Adipocyte (in vitro differentiated cells): Measurements from ENCODE around the gene HRCT1.
"Not testable (repeated sequence)": the region's sequence is repeated elsewhere in the genome, so short reads cannot be mapped to it uniquely, and the experiment has no call there.

Experiments used
- DNase-seq: peaks from one replicate; pipeline ENCODE4 v3.0.0-alpha.2; 2015; ENCODE audit warnings: low read depth
- H3K27me3 ChIP-seq: replicated peaks from 2 replicates; pipeline ENCODE4 v1.7.0; 2013; ENCODE audit warnings: mild to moderate bottlenecking, low read length, moderate library complexity; ENCODE audit not compliant: control insufficient read depth, insufficient read depth
- H3K36me3 ChIP-seq: 2 replicates; pipeline ENCODE4 v1.7.0; 2013; ENCODE audit warnings: low read length, mild to moderate bottlenecking, moderate library complexity; ENCODE audit not compliant: control insufficient read depth, insufficient read depth, severe bottlenecking
- H3K4me1 ChIP-seq: 2 replicates; pipeline ENCODE4 v1.7.0; 2013; ENCODE audit warnings: mild to moderate bottlenecking, low read length, moderate library complexity; ENCODE audit not compliant: control insufficient read depth, insufficient read depth
- H3K4me3 ChIP-seq: 2 replicates; pipeline ENCODE4 v1.7.0; 2013; ENCODE audit warnings: mild to moderate bottlenecking, low read length, moderate library complexity
- H3K9ac ChIP-seq: 2 replicates; pipeline ENCODE4 v1.7.0; 2013; ENCODE audit warnings: mild to moderate bottlenecking, low read length, moderate library complexity
- H3K9me3 ChIP-seq: 2 replicates; pipeline ENCODE4 v1.7.0; 2013; ENCODE audit warnings: mild to moderate bottlenecking, low read length, moderate library complexity; ENCODE audit not compliant: control insufficient read depth

Gene HRCT1

DNA sequence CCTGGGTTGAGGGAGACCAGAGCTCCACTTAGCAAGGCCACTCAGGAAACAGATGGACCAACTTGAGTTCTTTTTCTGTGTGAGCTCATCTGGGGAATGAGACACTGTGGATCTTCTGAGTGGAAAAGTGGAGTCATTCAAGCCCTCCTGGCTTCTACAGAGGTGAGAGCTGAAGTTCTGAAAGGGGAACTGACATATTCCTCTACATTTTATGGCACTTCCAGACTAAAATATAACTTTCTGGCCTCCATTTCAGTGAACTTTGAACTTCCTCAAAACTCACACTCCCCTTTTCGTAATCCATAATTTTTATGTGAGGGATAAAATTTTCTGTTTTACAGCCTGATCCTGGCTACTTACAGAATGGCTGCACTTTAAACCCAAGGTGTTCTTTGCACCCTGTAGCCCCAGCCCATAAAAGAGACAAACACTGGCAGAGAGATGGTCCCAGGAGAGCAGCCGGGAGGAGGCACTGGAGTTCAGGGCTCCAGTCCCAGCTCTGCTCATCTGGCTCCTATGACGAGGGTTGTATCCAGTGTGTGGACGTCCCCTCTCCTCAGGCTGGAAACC lies 14.1 kb downstream of the HRCT1 start:
- Histone ChIP-seq H3K9ac (no peak overlapping the region), H3K4me3 (no peak overlapping the region), H3K36me3 (no peaks in the 10 kb centered on the region), H3K27me3 (no peaks in the 10 kb centered on the region), H3K9me3 (no peaks in the 10 kb centered on the region), H3K4me1 (peaks cover 25% of the 10 kb centered on the region)
- DNase-seq, result no peak

DNA sequence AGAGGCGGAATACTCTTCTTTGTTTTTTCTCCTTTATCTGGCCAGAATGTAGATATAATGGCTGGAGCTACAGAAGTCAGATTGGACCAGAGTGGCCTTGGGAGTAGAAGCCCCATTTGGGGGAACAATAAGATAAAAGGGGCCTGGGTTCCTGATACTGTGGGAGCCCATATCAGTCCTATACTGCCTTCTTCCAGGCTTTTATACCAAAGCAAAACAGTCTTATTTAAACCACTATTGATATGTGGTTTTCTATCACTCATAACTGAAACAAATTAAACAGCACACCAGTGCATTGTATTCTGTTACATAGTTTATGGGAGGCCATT lies 17.6 kb downstream of the HRCT1 start:
- Histone ChIP-seq H3K9ac (peak overlapping the region; percentile 82), H3K36me3 (no peaks in the 10 kb centered on the region), H3K4me3 (peak overlapping the region; percentile 67), H3K27me3 (no peaks in the 10 kb centered on the region), H3K4me1 (peaks cover 26% of the 10 kb centered on the region), H3K9me3 (no peaks in the 10 kb centered on the region)
- DNase-seq, result no peak

DNA sequence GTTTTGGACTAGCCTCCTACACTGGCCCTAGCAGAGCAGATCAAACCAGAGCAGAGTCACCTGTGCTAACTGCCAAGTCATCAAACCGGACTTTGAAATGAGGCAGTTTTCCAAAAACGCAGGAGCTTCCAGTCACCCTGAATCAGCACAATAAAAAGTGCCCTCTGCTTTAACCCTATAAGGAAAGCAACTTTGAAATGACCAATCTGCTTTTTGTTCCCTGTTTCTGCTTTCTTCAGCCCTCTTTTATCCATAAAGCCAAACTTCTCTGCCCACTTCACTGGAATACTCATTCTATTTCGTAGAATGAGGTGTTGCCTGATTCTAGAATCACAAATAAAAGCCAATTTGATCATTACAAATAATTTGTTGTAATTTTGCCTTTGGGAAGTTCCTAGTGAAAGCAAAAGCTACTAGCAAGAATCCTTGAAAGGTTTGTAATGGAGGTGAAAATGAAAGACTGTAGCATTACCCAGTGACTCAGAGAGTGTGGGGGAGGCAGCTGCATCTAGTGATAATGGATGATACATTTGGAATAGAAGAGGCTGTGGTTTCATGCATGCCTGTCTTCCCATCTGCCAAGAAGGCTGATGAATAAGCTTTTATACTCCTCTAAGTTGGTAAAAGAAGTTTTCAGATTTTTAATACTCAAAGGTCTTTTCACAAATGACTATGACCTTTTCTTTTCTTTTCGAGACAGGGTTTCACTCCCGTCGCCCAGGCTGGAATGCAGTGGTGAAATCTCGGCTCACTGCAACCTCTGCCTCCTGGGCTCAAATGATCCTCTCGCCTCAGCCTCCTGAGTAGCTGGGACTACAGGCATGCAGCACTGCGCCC lies 18.1 kb downstream of the HRCT1 start:
- peak; percentile 85 for DNase-seq
- peak overlapping the region; percentile 67 for H3K4me3 ChIP-seq
- no peaks in the 10 kb centered on the region for H3K36me3 ChIP-seq
- no peaks in the 10 kb centered on the region for H3K9me3 ChIP-seq
- no peaks in the 10 kb centered on the region for H3K27me3 ChIP-seq
- peaks cover 29% of the 10 kb centered on the region for H3K4me1 ChIP-seq
- H3K9ac ChIP-seq, result peak overlapping the region; percentile 82

DNA sequence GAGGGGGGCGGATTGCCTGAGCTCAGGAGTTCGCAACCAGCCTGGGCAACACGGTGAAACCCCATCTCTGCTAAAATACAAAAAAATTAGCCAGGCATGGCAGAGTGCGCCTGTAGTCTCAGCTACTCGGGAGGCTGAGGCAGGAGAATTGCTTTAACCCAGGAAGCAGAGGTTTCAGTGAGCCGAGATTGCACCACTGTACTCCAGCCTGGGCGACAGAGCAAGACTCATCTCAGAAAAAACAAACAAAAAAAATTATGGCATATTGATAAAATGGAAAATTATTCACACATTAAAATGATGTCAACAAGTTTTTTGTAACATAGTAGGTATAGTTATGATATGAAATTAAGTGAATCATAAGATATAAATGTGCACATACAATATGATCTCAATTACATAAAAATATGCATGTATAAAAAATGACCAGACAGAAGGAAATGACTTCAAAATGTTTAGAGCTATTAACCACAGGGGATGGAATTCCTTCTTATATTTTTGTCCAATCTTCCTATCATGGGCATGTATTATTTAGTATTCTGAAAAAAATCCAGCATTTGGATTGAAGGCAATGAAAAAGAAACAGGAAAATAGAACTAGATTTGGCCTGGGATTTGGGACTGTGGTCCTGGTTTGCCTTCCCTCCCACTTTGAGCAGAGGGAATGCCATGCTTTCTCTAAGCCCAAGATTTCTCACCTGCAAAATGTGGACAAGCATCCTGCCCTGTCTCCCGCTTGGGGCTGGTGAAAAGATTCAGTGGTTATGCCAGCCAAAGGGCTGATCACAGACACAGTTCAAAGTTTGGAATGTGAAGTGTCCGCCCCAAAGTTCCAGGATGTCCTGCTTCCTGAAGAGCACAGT lies 22.8 kb downstream of the HRCT1 start:
- H3K9me3 ChIP-seq, result no peaks in the 10 kb centered on the region
- H3K9ac ChIP-seq, result no peak overlapping the region
- peaks cover 23% of the 10 kb centered on the region for H3K4me1 ChIP-seq
- H3K27me3 ChIP-seq, result no peaks in the 10 kb centered on the region
- DNase-seq, result no peak
- H3K36me3 ChIP-seq, result no peaks in the 10 kb centered on the region
- no peak overlapping the region for H3K4me3 ChIP-seq

DNA sequence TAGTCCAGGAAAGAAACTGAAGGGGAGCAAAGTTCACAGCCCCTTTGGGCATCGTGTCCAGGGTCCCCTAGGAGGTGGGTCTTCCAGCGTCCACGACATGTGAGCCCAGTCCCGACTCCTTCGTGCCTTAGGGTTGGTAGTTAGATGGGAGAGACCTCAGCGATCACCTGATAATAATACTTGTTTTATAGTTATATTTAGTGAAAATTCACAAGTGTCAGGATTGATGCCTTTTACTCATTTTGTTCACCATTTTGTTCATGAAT lies 23.4 kb downstream of the HRCT1 start:
- no peak overlapping the region for H3K9ac ChIP-seq
- H3K27me3 ChIP-seq, result no peaks in the 10 kb centered on the region
- no peaks in the 10 kb centered on the region for H3K9me3 ChIP-seq
- H3K4me1 ChIP-seq, result peaks cover 20% of the 10 kb centered on the region
- H3K4me3 ChIP-seq, result no peak overlapping the region
- DNase-seq, result no peak
- H3K36me3 ChIP-seq, result no peaks in the 10 kb centered on the region

DNA sequence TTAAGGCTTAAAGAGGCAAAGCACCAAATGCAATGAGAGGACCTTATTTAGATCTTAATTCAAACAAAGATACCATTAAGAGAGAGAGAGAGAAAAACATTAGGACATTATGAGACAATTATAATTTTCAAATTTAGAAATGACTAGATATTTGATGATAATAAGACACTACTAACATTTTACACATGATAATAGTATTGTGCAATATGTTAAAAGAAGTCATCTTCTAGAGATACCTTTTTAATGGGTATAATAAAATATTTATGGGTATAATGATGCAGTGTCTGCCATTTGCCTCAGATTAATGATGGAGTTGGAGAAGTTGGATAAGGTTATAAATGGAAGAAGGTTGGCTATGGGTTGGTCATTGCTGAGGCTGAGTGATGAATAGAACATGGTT lies 24.5 kb downstream of the HRCT1 start:
- no peaks in the 10 kb centered on the region for H3K9me3 ChIP-seq
- no peak overlapping the region for H3K4me3 ChIP-seq
- H3K9ac ChIP-seq, result no peak overlapping the region
- DNase-seq, result no peak
- H3K4me1 ChIP-seq, result peaks cover 12% of the 10 kb centered on the region
- no peaks in the 10 kb centered on the region for H3K27me3 ChIP-seq
- no peaks in the 10 kb centered on the region for H3K36me3 ChIP-seq

DNA sequence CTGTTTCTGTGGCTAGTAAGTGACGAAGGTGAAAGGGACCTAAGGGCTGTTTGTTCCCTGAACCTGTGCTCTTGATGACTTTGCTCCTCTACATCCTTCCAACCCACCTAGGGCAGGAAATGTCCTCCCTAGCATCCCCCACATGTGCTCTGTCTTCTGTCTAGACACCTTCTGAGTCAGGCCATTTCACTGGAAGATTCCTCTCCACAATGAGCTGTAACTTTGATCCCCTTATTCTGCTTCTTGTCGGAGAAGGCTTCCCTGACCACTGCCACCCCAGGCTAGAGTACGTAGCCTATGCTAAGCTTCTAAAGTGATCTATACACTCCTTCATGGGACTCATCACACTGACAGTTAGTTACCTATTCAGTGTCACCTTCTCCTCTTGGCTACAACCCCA lies 25.0 kb downstream of the HRCT1 start:
- no peak overlapping the region for H3K9ac ChIP-seq
- H3K4me3 ChIP-seq, result no peak overlapping the region
- H3K36me3 ChIP-seq, result no peaks in the 10 kb centered on the region
- H3K9me3 ChIP-seq, result no peaks in the 10 kb centered on the region
- H3K27me3 ChIP-seq, result no peaks in the 10 kb centered on the region
- no peak for DNase-seq
- H3K4me1 ChIP-seq, result peaks cover 16% of the 10 kb centered on the region

DNA sequence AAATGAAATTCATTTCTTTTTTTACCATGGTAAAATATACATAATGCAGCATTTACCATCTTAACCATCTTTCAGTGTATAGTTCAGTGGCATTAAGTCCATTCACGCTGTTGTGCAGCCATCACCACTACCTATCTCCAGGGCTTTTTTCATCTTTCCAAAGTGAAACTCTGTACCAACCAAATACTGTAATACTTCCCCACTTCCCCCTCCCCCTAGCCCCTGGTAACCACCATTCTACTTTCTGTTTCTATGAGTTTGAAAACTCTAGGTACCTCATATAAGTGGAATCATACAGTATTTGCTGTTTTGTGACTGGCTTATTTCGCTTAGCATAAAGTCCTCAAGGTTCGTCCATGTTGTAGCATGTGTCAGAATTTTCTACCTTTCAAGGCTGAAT lies 26.7 kb downstream of the HRCT1 start:
- peaks cover 25% of the 10 kb centered on the region for H3K4me1 ChIP-seq
- DNase-seq, result no peak

DNA sequence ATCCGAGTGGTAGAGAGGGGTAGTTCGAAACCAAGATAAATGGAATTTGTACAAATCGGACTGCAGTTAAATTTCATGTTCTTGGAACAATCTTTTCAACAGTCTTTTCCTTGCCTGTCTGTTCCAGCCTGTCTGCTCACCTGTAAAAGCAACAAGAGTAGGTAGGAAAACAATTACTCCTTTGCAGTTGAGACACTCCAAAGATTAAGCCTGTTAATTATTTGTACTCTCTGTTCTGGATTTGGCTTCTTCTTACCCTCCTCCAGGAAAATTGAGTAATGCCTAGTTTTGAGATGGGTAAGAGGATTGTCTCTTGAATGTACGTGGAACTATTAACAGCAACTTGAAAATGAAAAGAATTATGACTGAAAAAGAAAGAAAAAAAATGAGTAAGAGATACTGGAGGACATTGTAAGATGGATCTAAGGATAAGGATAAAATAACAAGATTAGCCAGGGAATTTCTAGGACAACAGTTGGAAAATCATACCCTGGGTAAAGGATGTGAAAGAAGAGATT lies 27.6 kb downstream of the HRCT1 start:
- H3K4me3 ChIP-seq, result no peak overlapping the region
- no peaks in the 10 kb centered on the region for H3K36me3 ChIP-seq
- H3K9ac ChIP-seq, result peak overlapping the region; percentile 40
- peaks cover 25% of the 10 kb centered on the region for H3K4me1 ChIP-seq
- H3K27me3 ChIP-seq, result no peaks in the 10 kb centered on the region
- no peaks in the 10 kb centered on the region for H3K9me3 ChIP-seq
- DNase-seq, result no peak

More for the DNA sequence above, 26.7 kb downstream of the HRCT1 start:
- no peaks in the 10 kb centered on the region for H3K27me3 ChIP-seq
- no peaks in the 10 kb centered on the region for H3K9me3 ChIP-seq
- H3K9ac ChIP-seq, result no peak overlapping the region
- H3K4me3 ChIP-seq, result no peak overlapping the region
- H3K36me3 ChIP-seq, result no peaks in the 10 kb centered on the region

DNA sequence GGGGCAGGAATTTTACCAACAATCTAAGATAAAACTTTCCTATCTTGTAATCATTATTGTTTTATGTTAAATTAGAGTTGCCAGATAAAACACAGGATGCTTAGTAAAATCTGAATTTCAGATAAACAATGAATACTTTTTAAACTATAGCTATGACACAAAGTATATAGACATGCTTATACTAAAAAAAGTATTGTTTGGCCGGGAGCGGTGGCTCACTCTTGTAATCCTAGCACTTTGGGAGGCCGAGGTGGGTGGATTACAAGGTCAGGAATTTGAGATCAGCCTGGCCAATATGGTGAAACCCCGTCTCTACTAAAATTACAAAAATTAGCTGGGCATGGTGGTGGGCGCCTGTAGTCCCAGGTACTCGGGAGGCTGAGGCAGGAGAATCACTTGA lies 28.1 kb downstream of the HRCT1 start:
- not testable (repeated sequence) for H3K4me3 ChIP-seq, H3K27me3 ChIP-seq, H3K9me3 ChIP-seq, DNase-seq, H3K36me3 ChIP-seq
- H3K4me1 ChIP-seq, result peaks cover 23% of the 10 kb centered on the region
- H3K9ac ChIP-seq, result peak overlapping the region; percentile 40

DNA sequence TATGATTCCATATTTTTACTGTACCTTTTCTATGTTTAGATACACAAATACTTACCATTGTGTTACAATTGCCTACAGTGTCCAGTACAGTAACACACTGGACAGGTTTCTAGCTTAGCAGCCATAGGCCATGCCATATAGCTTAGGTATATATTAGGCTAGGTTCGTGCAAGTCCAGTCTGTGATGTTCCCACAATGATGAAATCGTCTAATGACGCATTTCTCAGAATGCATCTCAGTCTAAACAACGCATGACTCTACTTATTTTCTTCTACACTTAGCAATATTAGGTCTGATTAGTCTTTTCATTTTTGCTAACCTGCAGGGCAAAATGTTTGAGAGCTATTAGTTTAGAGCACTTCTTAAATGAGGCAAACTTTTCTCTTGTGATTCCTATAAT lies 29.3 kb downstream of the HRCT1 start:
- Histone ChIP-seq H3K4me3 (no peak overlapping the region), H3K9ac (no peak overlapping the region)

More for the DNA sequence above, 29.3 kb downstream of the HRCT1 start:
- Histone ChIP-seq H3K27me3 (no peaks in the 10 kb centered on the region), H3K9me3 (no peaks in the 10 kb centered on the region), H3K36me3 (no peaks in the 10 kb centered on the region), H3K4me1 (peaks cover 21% of the 10 kb centered on the region)
- no peak for DNase-seq
